ENCODE measurements around the gene FAM90A1. TPM values are rescaled to one million over a fixed set of nuclear protein-coding genes. Genes with fewer than 3 reads are reported as not detected.
"Not testable (repeated sequence)": the region's sequence is repeated elsewhere in the genome, so short reads cannot be mapped to it uniquely, and the experiment has no call there.

FAM90A1 gene
- total RNA-seq, 1 donor from 2014 or later, result not detected

- intact Hi-C loops (cut with micrococcal nuclease), result loop anchor here (5.0 kb wide), 1 partner anchor 372 kb away; no protein-coding TSS in a partner anchor
Observed at GRCh38 chr12:8234746-8235145, 7.3 kb upstream of the FAM90A1 start.

- intact Hi-C loops (cut with micrococcal nuclease), result not testable (repeated sequence)
Observed at GRCh38 chr12:8233935-8234495, 6.6 kb upstream of the FAM90A1 start.

- intact Hi-C loops (cut with micrococcal nuclease), result not testable (repeated sequence)
Observed at GRCh38 chr12:8233300-8233855, 6.0 kb upstream of the FAM90A1 start.

DNA sequence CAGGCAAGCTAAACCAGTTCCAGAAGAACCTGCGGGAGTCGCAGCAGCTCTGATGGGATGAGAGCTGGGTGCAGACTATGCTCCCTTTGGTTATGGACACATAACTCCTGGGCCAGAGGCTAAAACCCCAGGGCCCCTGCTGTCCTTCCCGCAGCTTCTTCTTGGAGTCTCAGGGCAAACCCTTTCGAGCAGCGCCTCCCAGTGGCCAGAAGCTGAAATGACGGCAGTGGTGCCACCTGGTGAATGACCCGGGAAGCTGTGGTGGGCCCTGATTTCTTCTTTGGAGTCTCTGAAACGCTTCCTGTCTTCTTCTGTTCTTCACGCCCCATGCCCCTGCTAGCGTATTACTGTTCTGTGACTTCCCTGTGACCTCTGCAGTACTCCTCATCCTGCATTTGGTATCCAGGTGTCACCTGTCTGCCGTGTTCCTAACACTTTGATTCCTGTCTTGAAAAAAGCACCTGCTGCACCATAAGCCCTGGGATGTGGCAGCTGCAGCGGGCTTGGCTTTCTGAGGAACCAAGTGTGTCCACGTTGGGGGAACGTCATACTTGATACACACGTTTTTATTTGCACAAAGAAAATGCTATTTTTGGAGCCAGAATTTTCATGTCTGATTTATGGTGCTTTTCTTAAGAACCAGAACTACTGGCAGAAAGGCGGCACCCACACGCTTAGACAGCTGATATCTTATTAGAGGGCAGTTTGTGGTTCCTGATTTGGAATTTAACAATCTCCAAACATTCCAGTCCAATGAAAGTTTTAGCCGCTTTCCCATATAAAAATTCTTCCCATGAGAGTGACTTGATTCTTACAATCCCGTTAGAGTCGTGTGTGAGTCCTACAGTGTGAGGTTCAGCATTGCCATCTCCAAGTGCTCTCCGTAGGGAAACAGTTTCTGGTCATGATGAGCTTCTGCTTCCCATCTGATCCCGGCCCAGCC lies 4.5 kb upstream of the FAM90A1 start:
- intact Hi-C loops (cut with micrococcal nuclease), result loop anchor here (1.0 kb wide), 1 partner anchor 123 kb away; no protein-coding TSS in a partner anchor

GRCh38 chr12:8231049-8231448 lies 3.6 kb upstream of the FAM90A1 start:
- intact Hi-C loops (cut with micrococcal nuclease), result loop anchor here (1.0 kb wide), 1 partner anchor 122 kb away; no protein-coding TSS in a partner anchor

- intact Hi-C loops (cut with micrococcal nuclease), result not testable (repeated sequence)
Observed at GRCh38 chr12:8229486-8229885, 2.1 kb upstream of the FAM90A1 start.

GRCh38 chr12:8228607-8229006 lies 1.2 kb upstream of the FAM90A1 start:
- intact Hi-C loops (cut with micrococcal nuclease), result not testable (repeated sequence)

DNA sequence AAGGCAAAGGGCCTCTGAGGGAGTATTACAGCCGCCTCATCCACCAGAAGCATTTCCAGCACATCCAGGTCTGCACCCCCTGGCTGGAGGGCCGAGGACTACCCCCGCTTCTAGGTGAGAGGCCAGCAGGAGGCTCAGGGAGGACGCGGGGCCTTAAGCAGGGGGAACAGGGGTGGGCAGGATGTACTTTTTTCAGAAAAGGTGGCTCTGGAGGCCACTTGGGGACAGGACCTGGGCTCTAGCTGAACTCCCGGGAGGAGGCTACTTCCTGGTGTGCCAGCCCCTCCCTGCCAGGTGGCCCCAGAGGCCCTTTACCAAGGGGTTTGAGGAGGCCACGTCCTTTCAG lies 287 bp upstream of the FAM90A1 start:
- intact Hi-C loops (cut with micrococcal nuclease), result not testable (repeated sequence)

DNA sequence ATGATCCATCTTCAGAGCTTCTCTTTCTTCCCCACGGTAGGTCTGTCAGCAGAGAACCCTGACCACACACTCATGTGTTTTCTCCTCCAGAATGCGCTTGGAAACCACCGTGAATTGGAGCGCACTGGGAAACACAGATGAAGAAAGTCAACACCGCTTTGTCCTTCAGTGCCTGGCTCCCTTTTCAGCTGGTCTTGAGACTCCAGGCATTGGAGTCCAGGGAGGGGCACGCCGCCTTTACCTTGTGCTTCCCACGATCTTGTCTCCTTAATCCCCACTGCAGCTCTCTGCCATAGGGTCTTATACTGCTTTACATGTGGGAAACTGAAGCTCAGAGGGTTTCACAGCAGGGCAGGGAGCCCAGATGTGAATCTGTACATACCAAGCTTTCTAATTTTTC lies 1.1 kb downstream of the FAM90A1 start:
- intact Hi-C loops (cut with micrococcal nuclease), result no loop called here

DNA sequence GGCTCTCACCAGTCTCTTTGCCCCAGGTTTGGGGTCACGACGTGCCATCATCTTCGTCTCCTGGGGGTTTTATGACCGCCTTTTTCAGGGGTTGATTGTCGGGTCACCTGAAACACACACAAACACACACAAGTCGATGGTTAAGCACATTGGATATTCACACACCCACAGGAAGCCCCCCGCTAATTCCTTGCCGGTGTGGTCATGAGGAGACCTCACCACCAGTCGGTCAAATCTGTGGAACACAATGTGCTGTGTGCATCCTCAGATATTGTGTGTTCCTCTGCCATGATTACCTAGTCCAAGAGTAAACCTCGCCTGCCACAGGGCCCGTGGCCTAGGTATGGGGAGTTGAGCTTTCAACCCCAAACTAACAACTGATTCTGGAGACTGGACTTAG lies 2.6 kb downstream of the FAM90A1 start:
- intact Hi-C loops (cut with micrococcal nuclease), result not testable (repeated sequence)

DNA sequence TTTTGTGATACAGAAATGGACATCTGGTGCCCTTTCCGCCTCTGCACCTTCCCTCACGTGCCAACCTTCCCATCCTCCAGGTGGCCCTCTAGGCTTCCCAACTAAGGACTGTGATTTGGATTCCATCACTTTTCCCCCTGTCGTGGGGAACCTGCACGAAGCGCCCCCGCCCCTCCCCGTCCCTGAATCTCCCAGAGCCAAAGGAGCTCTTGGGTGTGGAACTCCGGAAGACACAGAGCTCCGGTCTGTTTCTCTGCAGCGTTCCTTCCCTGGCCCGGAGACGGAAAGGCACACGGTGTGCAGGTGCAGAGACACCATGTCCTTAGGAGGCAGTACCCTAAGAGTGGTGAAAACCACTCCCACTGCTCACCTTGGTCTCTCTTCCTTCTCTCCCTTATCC lies 3.8 kb downstream of the FAM90A1 start:
- intact Hi-C loops (cut with micrococcal nuclease), result not testable (repeated sequence)

GRCh38 chr12:8222303-8222702 lies 5.1 kb downstream of the FAM90A1 start:
- intact Hi-C loops (cut with micrococcal nuclease), result not testable (repeated sequence)

DNA sequence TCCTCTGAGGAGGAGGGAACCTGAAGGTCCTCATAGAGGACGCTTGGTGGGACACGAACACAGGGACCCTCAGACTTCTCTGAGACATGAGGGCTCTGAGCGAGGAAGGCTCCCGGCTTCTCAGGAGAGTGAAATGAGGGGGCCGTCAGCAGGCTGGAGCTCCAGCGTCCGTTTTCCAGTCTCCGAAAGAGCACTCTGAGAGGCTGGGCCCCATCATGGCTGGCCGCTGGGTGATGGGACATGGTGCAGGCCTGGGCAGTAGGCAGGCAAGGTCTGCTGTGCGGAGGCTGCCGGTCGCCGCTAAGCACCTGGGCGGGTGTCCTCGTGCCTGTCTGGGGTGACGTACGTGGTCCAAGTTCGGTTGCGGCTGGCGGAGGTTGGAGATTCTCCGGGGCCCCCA lies 5.6 kb downstream of the FAM90A1 start:
- intact Hi-C loops (cut with micrococcal nuclease), result not testable (repeated sequence)

GRCh38 chr12:8221375-8221774 lies 6.0 kb downstream of the FAM90A1 start:
- intact Hi-C loops (cut with micrococcal nuclease), result not testable (repeated sequence)

GRCh38 chr12:8218711-8219382 lies 8.6 kb downstream of the FAM90A1 start:
- intact Hi-C loops (cut with micrococcal nuclease), result not testable (repeated sequence)

DNA sequence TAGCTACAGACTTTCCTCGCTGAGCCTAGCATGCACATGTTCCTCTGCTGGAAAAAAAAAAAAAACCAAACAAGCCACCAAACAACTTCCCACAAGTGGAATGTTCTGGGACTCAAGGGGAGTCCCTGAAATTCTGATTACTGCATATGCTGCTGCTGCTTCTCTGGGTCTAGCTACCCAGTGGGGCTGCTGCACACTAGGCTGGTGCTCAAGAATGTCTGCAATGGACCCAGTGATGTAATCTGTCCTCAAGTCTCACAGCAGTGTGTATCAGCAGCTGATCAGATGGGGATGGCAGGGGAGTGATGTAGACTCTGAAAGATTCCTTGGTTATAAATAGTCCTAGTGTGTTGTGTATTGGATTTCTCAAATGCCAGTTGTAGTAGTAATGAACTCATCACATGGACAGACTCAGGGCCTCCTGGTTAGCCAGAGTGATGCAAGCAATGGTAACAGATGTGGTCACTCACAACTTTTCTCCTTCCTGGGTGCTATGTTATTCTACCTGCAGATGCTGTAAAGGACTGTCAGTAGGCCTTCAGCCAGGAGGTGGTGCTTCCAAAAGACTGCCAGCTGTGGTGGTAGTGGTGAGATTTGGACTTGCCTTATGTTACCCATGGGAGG lies 29.6 kb downstream of the FAM90A1 start:
- intact Hi-C loops (cut with micrococcal nuclease), result not testable (repeated sequence)

GRCh38 chr12:8188088-8188487 lies 39.3 kb downstream of the FAM90A1 start:
- intact Hi-C loops (cut with micrococcal nuclease), result not testable (repeated sequence)

- intact Hi-C loops (cut with micrococcal nuclease), result not testable (repeated sequence)
Observed at GRCh38 chr12:8184206-8184605, 43.2 kb downstream of the FAM90A1 start.

DNA sequence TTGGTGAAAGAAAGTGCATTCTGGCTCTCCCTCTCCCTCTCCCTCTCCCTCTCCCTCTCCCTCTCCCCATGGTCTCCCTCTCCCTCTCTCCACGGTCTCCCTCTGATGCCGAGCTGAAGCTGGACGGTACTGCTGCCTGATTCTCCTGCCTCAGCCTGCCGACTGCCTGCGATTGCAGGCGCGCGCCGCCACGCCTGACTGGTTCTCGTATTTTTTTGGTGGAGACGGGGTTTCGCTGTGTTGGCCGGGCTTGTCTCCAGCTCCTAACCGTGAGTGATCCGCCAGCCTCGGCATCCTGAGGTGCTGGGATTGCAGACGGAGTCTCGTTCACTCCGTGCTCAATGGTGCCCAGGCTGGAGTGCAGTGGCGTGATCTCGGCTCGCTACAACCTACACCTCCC lies 44.1 kb downstream of the FAM90A1 start:
- intact Hi-C loops (cut with micrococcal nuclease), result not testable (repeated sequence)

- intact Hi-C loops (cut with micrococcal nuclease), result not testable (repeated sequence)
Observed at GRCh38 chr12:8182923-8183322, 44.5 kb downstream of the FAM90A1 start.

DNA sequence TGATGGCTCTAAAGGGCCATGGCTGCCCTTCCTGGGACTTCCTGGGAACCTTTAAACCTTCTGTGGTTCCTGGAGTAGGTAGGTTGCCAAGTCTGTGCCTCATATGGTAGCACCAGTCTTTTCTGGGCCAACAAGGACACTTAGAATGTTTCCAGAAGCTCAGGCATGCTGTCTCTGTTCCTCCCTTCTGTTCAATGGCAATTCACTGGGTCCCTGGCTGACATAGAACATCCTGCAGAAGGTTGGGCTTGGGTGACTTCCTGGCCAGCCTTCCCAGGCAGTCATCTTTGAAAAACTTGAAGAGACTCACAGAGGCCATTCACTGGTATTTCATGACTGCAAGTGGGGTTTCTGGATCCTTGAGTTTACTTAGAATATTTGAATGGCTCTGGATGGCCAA lies 46.1 kb downstream of the FAM90A1 start:
- intact Hi-C loops (cut with micrococcal nuclease), result loop anchor here (2.0 kb wide), 1 partner anchor 62 kb away; no protein-coding TSS in a partner anchor
